Neural crest cell (in vitro differentiated cells): ENCODE data around the gene KCNK18. TPM values are rescaled to one million over a fixed set of nuclear protein-coding genes. Genes with fewer than 3 reads are reported as not detected.
A peak's percentile ranks its signal among the peaks of the same experiment; 100 is the strongest.

ENCODE experiments used
- DNase-seq: peaks from one replicate; pipeline ENCODE4 v3.0.0; 2021; ENCODE audit warnings: low read depth, mixed read lengths, low spot score
- H3K27ac Mint-ChIP-seq: one replicate; pipeline ENCODE4 v1.8.0; 2021; ENCODE audit warnings: mild to moderate bottlenecking, mixed read lengths; ENCODE audit not compliant: unreplicated experiment
- H3K27me3 Mint-ChIP-seq: 2 replicates; pipeline ENCODE4 v1.8.0; 2021; ENCODE audit warnings: low read depth, mild to moderate bottlenecking, mixed read lengths
- H3K36me3 Mint-ChIP-seq: 2 replicates; pipeline ENCODE4 v1.8.0; 2021; ENCODE audit warnings: low read depth, mild to moderate bottlenecking, mixed read lengths
- H3K4me1 Mint-ChIP-seq: 2 replicates; pipeline ENCODE4 v1.8.0; 2021; ENCODE audit warnings: mixed read lengths
- H3K4me3 Mint-ChIP-seq: one replicate; pipeline ENCODE4 v1.8.0; 2021; ENCODE audit warnings: mild to moderate bottlenecking, mixed read lengths
- H3K9me3 Mint-ChIP-seq: 2 replicates; pipeline ENCODE4 v1.8.0; 2021; ENCODE audit warnings: mixed read lengths
- total RNA-seq: library from RNA; stranded (reverse); gene quantifications from 2 replicates; pipeline ENCODE4 v1.2.1, GENCODE V29; 2021
- TF ChIP-seq, protein P1 (sequence below): fragments of 200-600 bp; sonication (generic); conservative IDR thresholded peaks from 2 replicates; pipeline ENCODE4 v1.5.0; 2021; ENCODE audit warnings: antibody characterized with exemption, mild to moderate bottlenecking

Gene KCNK18
- total RNA-seq, 1 donor from 2014 or later: not detected

DNA sequence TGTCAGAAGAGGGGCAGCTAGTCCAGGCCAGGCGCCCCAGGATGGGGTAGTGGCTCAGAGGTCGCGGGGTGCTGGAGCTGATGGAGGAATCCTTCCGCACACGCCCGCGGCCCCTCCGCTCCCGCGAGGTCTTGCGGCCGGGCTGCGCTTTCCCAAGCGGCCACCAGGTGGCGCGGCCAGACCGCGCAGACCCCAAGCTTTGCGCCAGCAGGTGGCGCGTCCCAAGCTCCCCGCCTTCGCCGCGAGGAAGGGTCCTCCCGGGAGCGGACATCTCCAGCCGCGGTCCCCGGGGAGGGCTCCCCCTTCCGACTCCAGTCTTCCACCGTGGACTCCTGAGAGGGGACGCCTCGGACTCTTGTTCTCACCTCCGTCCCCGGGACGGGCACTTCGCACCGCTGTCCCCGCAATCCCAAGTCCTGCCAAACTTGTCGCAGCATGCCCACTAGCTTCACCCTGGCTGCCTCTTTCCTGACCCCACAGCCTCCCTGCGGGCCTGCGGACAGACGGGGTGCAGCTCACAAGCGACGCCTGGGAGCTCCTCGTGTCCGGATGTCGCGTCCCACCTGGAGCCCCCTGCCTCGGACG, 19.4 kb downstream of the KCNK18 start:
- H3K4me1 Mint-ChIP-seq: peaks cover 13% of the 10 kb centered on the region
- DNase-seq: peak; percentile 85
- H3K36me3 Mint-ChIP-seq: no peaks in the 10 kb centered on the region
- peaks cover 70% of the 10 kb centered on the region for H3K27me3 Mint-ChIP-seq
- peak overlapping the region; percentile 78 for H3K4me3 Mint-ChIP-seq
- TF ChIP-seq, protein P1, sequence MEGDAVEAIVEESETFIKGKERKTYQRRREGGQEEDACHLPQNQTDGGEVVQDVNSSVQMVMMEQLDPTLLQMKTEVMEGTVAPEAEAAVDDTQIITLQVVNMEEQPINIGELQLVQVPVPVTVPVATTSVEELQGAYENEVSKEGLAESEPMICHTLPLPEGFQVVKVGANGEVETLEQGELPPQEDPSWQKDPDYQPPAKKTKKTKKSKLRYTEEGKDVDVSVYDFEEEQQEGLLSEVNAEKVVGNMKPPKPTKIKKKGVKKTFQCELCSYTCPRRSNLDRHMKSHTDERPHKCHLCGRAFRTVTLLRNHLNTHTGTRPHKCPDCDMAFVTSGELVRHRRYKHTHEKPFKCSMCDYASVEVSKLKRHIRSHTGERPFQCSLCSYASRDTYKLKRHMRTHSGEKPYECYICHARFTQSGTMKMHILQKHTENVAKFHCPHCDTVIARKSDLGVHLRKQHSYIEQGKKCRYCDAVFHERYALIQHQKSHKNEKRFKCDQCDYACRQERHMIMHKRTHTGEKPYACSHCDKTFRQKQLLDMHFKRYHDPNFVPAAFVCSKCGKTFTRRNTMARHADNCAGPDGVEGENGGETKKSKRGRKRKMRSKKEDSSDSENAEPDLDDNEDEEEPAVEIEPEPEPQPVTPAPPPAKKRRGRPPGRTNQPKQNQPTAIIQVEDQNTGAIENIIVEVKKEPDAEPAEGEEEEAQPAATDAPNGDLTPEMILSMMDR: peak; percentile 100
- no peak overlapping the region for H3K27ac Mint-ChIP-seq
- no peaks in the 10 kb centered on the region for H3K9me3 Mint-ChIP-seq

DNA sequence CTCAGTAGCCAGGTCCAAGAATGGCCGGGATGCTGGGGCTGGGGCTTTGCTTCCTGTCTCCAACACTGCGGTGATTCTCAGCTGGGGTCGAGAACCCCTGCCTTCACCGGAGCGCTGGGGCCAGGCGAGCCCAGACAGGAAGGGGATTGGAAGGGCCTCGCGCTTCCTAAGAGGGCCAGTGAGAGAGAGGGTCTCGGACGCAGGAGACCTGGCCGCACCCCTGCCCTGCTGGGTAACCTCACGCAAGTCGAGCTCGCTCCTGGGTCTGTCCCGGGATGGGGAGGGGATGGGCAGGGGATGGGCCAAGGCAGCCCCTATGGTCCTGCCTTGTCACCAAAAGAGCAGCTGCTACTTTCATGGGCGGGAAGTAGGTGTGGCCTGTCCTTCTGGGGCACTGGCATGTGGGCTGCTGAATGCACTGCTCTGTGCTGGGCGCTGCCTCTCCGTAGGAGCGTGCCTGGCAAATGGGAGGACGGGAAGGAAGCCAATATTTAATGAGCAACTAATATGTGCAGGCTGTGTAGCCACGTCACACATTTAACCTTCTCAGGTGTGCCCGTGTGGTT, 20.0 kb downstream of the KCNK18 start:
- DNase-seq: no peak
- H3K36me3 Mint-ChIP-seq: no peaks in the 10 kb centered on the region
- peaks cover 19% of the 10 kb centered on the region for H3K4me1 Mint-ChIP-seq
- peak overlapping the region; percentile 62 for H3K27ac Mint-ChIP-seq
- peaks cover 64% of the 10 kb centered on the region for H3K27me3 Mint-ChIP-seq
- no peaks in the 10 kb centered on the region for H3K9me3 Mint-ChIP-seq
- H3K4me3 Mint-ChIP-seq: peak overlapping the region; percentile 78
- TF ChIP-seq, protein P1: no peak

DNA sequence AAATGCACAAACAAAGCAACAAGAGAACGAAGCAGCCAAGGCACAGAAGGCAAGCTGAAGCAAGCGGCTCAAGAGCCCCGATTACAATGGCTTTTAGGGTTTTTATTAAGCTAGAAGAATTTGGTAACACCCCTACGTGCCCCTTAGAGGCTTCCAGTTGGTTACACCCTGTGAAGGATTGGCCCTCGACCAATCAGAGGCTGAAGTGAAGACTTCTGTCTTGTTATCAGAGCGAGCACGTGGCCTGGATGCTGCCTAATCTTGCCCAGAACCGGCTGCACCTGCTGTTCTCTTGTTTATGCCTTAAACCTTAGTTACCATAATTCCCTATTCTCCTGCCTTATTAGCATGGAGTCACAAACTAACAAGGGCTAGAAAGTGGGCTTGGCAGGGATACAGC, 21.4 kb downstream of the KCNK18 start:
- no peaks in the 10 kb centered on the region for H3K9me3 Mint-ChIP-seq
- TF ChIP-seq, protein P1: no peak

DNA sequence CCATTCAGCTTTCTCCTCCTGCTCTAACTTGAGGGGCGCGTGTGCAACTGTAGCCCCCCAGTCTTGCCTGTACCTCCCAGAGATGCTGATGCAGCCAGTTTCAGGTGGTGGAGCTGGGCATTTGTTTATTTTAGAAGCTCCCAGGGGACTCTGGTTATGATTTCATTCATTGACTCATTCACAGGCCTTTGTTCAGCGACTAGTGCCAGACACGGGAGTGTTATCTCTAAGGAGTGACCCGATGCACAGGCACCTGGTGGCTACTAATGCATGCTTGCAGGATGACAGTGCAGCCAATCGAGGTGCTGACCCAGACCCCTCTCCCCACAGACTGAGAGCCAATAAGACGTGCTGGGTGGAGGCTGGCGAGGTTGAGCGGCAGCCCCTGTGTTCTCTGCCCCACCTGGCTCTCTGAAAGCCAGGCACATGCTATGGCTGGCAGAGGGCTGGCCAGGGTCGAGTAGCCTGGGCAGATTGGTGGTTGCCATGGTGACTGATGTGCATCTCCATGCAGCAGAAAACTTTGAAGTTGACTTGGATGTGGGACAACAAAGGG, 23.9 kb downstream of the KCNK18 start:
- H3K36me3 Mint-ChIP-seq: no peaks in the 10 kb centered on the region
- DNase-seq: peak; percentile 35
- peaks cover 28% of the 10 kb centered on the region for H3K27me3 Mint-ChIP-seq
- no peaks in the 10 kb centered on the region for H3K9me3 Mint-ChIP-seq
- H3K4me3 Mint-ChIP-seq: no peak overlapping the region
- TF ChIP-seq, protein P1: no peak
- H3K4me1 Mint-ChIP-seq: peaks cover 43% of the 10 kb centered on the region
- H3K27ac Mint-ChIP-seq: peak overlapping the region; percentile 8

More for the DNA sequence above, 21.4 kb downstream of the KCNK18 start:
- peaks cover 30% of the 10 kb centered on the region for H3K4me1 Mint-ChIP-seq
- H3K27me3 Mint-ChIP-seq: peaks cover 54% of the 10 kb centered on the region
- no peak overlapping the region for H3K27ac Mint-ChIP-seq
- H3K4me3 Mint-ChIP-seq: no peak overlapping the region
- H3K36me3 Mint-ChIP-seq: no peaks in the 10 kb centered on the region
- DNase-seq: no peak

DNA sequence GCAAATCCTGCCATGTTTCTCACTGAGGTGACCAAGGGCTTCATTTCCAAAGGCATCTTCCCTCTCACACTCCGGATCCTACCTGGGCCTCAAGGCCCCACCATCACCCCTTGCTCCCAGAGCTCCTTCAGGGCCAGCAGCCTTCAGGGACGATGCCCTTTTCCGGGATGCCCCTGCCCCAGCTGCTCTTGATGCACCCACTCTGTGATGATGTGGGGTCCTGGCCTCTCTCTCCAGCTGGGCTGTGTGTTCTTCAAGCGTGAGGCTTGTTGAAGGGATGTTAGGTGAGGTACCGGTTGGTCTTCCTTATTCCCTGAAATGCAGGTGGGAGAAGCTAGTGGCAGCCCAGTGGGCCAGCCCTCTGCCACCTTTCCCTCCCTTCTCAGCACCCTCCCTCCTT, 25.3 kb downstream of the KCNK18 start:
- peaks cover 21% of the 10 kb centered on the region for H3K27me3 Mint-ChIP-seq
- DNase-seq: no peak
- TF ChIP-seq, protein P1: no peak
- peaks cover 43% of the 10 kb centered on the region for H3K4me1 Mint-ChIP-seq
- no peaks in the 10 kb centered on the region for H3K9me3 Mint-ChIP-seq
- no peak overlapping the region for H3K4me3 Mint-ChIP-seq
- no peaks in the 10 kb centered on the region for H3K36me3 Mint-ChIP-seq
- no peak overlapping the region for H3K27ac Mint-ChIP-seq
